ENCODE data around the gene XRCC2.

- TF ChIP-seq CTCF (conservative IDR thresholded peaks at IDR 0.05), result no peak
- no peak for TF ChIP-seq ZFX (IDR thresholded peaks at IDR 0.05)
These were observed 8.0 kb downstream of the XRCC2 start for GRCh38 chr7:152667958-152668357.
